GM23248 (cell line): ENCODE results near the gene CELSR3. TPM values are rescaled to one million over a fixed set of nuclear protein-coding genes. Genes with fewer than 3 reads are reported as not detected.

Source experiments
- DNase-seq: peaks from one replicate; pipeline ENCODE4 v3.0.0-alpha.2; 2015
- H2AFZ ChIP-seq: fragments of 200-600 bp; sonication (generic); 2 replicates; pipeline ENCODE4 v1.6.1; 2016; ENCODE audit warnings: antibody characterized with exemption
- H3F3A ChIP-seq: fragments of 200-600 bp; sonication (generic); 2 replicates; pipeline ENCODE4 v1.6.1; 2016; ENCODE audit warnings: mild to moderate bottlenecking, antibody characterized with exemption, mixed run types; ENCODE audit not compliant: insufficient read depth
- H3K27ac ChIP-seq: fragments of 200-600 bp; sonication (generic); 2 replicates; pipeline ENCODE4 v1.5.1; 2016; ENCODE audit warnings: mild to moderate bottlenecking
- H3K27me3 ChIP-seq: fragments of 200-600 bp; sonication (generic); replicated peaks from 2 replicates; pipeline ENCODE4 v1.6.1; 2016; ENCODE audit warnings: mild to moderate bottlenecking; ENCODE audit not compliant: insufficient read depth
- H3K36me3 ChIP-seq: fragments of 200-600 bp; sonication (generic); 2 replicates; pipeline ENCODE4 v1.6.1; 2016; ENCODE audit warnings: low read depth, mild to moderate bottlenecking
- H3K4me1 ChIP-seq: fragments of 200-600 bp; sonication (generic); 2 replicates; pipeline ENCODE4 v1.6.1; 2016; ENCODE audit warnings: mild to moderate bottlenecking; ENCODE audit not compliant: insufficient read depth
- H3K4me2 ChIP-seq: fragments of 200-600 bp; sonication (generic); one replicate; pipeline ENCODE4 v1.6.1; 2016; ENCODE audit warnings: mild to moderate bottlenecking; ENCODE audit not compliant: unreplicated experiment
- H3K4me3 ChIP-seq: fragments of 200-600 bp; sonication (generic); 2 replicates; pipeline ENCODE4 v1.5.1; 2016; ENCODE audit warnings: mild to moderate bottlenecking
- H3K79me2 ChIP-seq: fragments of 200-600 bp; sonication (generic); 2 replicates; pipeline ENCODE4 v1.6.1; 2016; ENCODE audit warnings: mild to moderate bottlenecking; ENCODE audit not compliant: insufficient read depth
- H3K9ac ChIP-seq: fragments of 200-600 bp; sonication (generic); 2 replicates; pipeline ENCODE4 v1.6.1; 2016; ENCODE audit warnings: mild to moderate bottlenecking
- H3K9me2 ChIP-seq: fragments of 200-600 bp; sonication (generic); 2 replicates; pipeline ENCODE4 v1.6.1; 2016; ENCODE audit warnings: mixed run types, mild to moderate bottlenecking, moderate library complexity; ENCODE audit not compliant: insufficient read depth
- H3K9me3 ChIP-seq: fragments of 200-600 bp; sonication (generic); one replicate; pipeline ENCODE4 v1.6.1; 2017; ENCODE audit warnings: low read depth
- H4K20me1 ChIP-seq: fragments of 200-600 bp; sonication (generic); 2 replicates; pipeline ENCODE4 v1.6.0; 2016; ENCODE audit not compliant: insufficient read depth
- EZH2 ChIP-seq: fragments of 200-600 bp; sonication (generic); IDR thresholded peaks from 2 replicates; pipeline ENCODE4 v1.6.1; 2018; ENCODE audit warnings: antibody characterized with exemption, mild to moderate bottlenecking; ENCODE audit not compliant: insufficient read depth, poor library complexity, severe bottlenecking
- EZH2phosphoT487 ChIP-seq: fragments of 200-600 bp; sonication (generic); IDR thresholded peaks from 2 replicates; pipeline ENCODE4 v1.6.1; 2018; ENCODE audit warnings: antibody characterized with exemption, moderate library complexity, mild to moderate bottlenecking, low read depth; ENCODE audit not compliant: insufficient read depth
- WGBS, 2 experiments: methylation state at CpG; one replicate each; pipeline ENCODE4 v1.1.6; 2015 to 2017; ENCODE audit warnings: low lambda C conversion rate in 2 of 2, low coverage in 1 of 2; ENCODE audit errors: missing lambda C conversion rate in 2 of 2; 5-methylcytosine and 5-hydroxymethylcytosine counted together
- in situ Hi-C: fragments of 300-500 bp; cut with MboI; formaldehyde crosslinking; loops from 2 replicates; pipeline ENCODE4 v1.15.0; 2020
- polyA plus RNA-seq: library from polyadenylated mRNA; unstranded; fragments of >200 nt; fragmentation: Nextera tagmentation; extraction: Ambion mirVana; gene quantifications from 2 replicates; pipeline ENCODE4 v1.2.1, GENCODE V29; 2016
- total RNA-seq: library from RNA; depleted of rRNA; stranded (reverse); fragments of >200 nt; shearing (Covaris generic); gene quantifications from 2 replicates; pipeline ENCODE4 v1.2.3, GENCODE V29; 2014

The CELSR3 gene
- total and polyA plus RNA-seq, 2 experiments from 2014 or later, result 0.40 to 1.4 TPM

DNA sequence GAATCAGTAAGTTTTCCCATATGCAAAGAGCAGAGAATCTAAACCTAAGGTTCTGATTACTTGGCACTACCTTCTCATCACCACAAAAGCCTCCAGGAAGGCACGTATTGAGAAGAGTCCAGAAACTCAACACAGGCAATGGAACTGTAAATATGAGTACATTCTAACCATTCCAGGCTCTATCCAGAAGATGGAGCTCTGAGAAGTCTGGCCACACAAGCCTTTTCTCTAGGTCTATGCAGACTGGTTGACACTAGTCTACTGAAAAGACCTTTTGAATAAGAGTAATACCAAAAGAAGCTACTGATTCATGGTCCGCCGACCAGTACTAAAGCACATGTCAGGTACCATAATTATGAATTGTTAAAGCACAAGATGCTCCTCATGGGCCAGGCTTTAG, 35.3 kb upstream of the CELSR3 start:
- Histone ChIP-seq H3K27ac (no peak overlapping the region), H3K27me3 (no peaks in the 10 kb centered on the region), H3K9me3 (no peaks in the 10 kb centered on the region), H4K20me1 (peaks cover 6% of the 10 kb centered on the region), H3K4me2 (no peak overlapping the region), H3K4me1 (peaks cover 27% of the 10 kb centered on the region), H3K79me2 (peaks cover 87% of the 10 kb centered on the region), H2AFZ (no peak overlapping the region), H3F3A (peaks cover 31% of the 10 kb centered on the region), H3K36me3 (peaks cover 10% of the 10 kb centered on the region), H3K9ac (no peak overlapping the region), H3K4me3 (no peak overlapping the region), H3K9me2 (no peaks in the 10 kb centered on the region)
- peak; percentile 29 for DNase-seq
- TF ChIP-seq EZH2, result no peak
- no peak for TF ChIP-seq EZH2phosphoT487
- 94 to 98% methylated on average over 3 of the region's 3 CpGs for WGBS, 2 experiments
- in situ Hi-C loops, result no loop called here

DNA sequence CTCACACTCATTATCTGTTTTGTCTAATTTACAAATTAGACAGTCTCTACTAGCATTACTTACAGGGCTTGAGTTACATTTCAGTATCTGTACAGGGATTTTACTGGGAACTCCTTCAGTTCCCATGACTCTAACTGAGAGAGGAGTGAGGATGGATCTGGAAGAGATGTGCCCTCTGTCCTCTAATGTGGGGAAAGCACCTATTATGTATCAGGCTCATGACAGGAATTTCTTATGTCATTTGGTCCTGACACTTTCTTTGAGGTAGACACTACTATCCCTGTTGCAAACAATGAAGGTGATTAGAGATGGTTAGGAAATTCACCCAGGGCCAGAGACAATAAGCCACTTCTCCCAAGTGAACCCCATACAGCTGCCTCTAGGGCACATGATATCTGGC, 33.9 kb upstream of the CELSR3 start:
- H3K79me2 ChIP-seq, result peaks cover 87% of the 10 kb centered on the region
- peaks cover 35% of the 10 kb centered on the region for H3K4me1 ChIP-seq
- H3K36me3 ChIP-seq, result peaks cover 22% of the 10 kb centered on the region
- H4K20me1 ChIP-seq, result peaks cover 6% of the 10 kb centered on the region
- H3K4me3 ChIP-seq, result no peak overlapping the region
- in situ Hi-C loops, result no loop called here
- no peaks in the 10 kb centered on the region for H3K27me3 ChIP-seq
- H3K9ac ChIP-seq, result no peak overlapping the region
- H3K4me2 ChIP-seq, result no peak overlapping the region
- no peak for TF ChIP-seq EZH2
- no peak for TF ChIP-seq EZH2phosphoT487
- H3F3A ChIP-seq, result peaks cover 31% of the 10 kb centered on the region
- no peak overlapping the region for H2AFZ ChIP-seq
- H3K27ac ChIP-seq, result peak overlapping the region; percentile 97
- no peak for DNase-seq
- H3K9me2 ChIP-seq, result no peaks in the 10 kb centered on the region
- no peaks in the 10 kb centered on the region for H3K9me3 ChIP-seq

DNA sequence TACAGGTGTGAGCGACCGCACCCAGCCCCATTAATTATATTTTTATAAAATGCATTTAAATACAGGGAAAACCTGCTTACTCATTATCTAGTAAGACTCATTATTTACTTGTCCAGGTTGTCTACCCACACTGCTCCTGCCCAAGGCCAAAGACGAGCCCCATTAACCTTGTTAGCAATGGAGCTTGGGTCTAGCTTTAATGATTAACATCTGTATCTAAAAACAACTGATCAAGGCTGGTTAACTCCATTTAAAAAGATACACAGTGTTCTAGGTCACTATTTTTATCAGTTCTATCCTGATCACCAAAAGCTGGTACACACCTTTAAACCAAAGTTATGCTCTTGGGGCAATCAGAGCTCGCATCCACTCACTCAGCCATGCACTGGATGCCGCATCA, 33.5 kb upstream of the CELSR3 start:
- H3K36me3 ChIP-seq, result peaks cover 25% of the 10 kb centered on the region
- no peak overlapping the region for H3K4me3 ChIP-seq
- H3K4me1 ChIP-seq, result peaks cover 35% of the 10 kb centered on the region
- peak overlapping the region; percentile 97 for H3K27ac ChIP-seq
- H2AFZ ChIP-seq, result no peak overlapping the region
- no peaks in the 10 kb centered on the region for H3K27me3 ChIP-seq
- H3K9me2 ChIP-seq, result no peaks in the 10 kb centered on the region
- no peak for DNase-seq
- in situ Hi-C loops, result no loop called here
- 88 to 91% methylated on average over 5 of the region's 5 CpGs for WGBS, 2 experiments
- H3K79me2 ChIP-seq, result peaks cover 87% of the 10 kb centered on the region
- H3K9ac ChIP-seq, result 0 out of 2 replicates have a peak overlapping the region, but pooled peaks have one; percentile 89
- peaks cover 31% of the 10 kb centered on the region for H3F3A ChIP-seq
- no peak for TF ChIP-seq EZH2
- TF ChIP-seq EZH2phosphoT487, result no peak
- peak overlapping the region; percentile 92 for H3K4me2 ChIP-seq
- H3K9me3 ChIP-seq, result no peaks in the 10 kb centered on the region
- H4K20me1 ChIP-seq, result peaks cover 6% of the 10 kb centered on the region

DNA sequence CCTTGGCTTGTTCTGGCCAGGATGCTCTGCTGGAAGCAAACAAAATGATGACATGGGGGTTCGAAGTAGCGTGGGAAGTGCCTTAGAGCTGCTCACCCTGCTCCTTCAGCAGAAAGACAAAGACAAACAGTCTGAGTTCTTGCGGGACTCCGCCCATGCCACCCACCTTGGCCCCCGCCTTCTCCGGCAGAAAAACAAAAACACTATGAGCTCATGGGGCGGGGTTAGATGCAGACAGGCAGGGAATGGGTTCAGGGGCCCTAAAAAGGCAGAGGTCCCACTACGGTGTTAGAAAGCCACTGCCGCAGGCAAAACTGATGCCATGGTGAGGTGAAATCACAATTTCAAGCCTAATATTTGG, 32.7 kb upstream of the CELSR3 start:
- WGBS, 2 experiments, result 2 to 3% methylated on average over 9 of the region's 9 CpGs
- Histone ChIP-seq H3K79me2 (peaks cover 87% of the 10 kb centered on the region), H3K36me3 (peaks cover 30% of the 10 kb centered on the region), H4K20me1 (peaks cover 6% of the 10 kb centered on the region; the same call in 1 of the 2 replicates), H3K27me3 (no peaks in the 10 kb centered on the region), H3F3A (peaks cover 31% of the 10 kb centered on the region), H3K9me2 (no peaks in the 10 kb centered on the region), H3K4me2 (peak overlapping the region; percentile 92), H3K4me3 (peak overlapping the region; percentile 77), H3K9me3 (no peaks in the 10 kb centered on the region), H2AFZ (peak overlapping the region; percentile 56), H3K9ac (peak overlapping the region; percentile 89), H3K4me1 (peaks cover 30% of the 10 kb centered on the region), H3K27ac (peak overlapping the region; percentile 97)
- DNase-seq, result peak; percentile 92
- in situ Hi-C loops, result no loop called here
- TF ChIP-seq EZH2phosphoT487 (no peak), EZH2 (no peak)
